K562 (cell line): ENCODE results near the gene TMC1. TPM values are rescaled to one million over a fixed set of nuclear protein-coding genes. Genes with fewer than 3 reads are reported as not detected.

Experiments
- CBX5 ChIP-seq: IDR thresholded peaks from 2 replicates; pipeline ENCODE4 v1.6.1; 2014; ENCODE audit warnings: low read depth, borderline replicate concordance
- CEBPB ChIP-seq: fragments of 450-650 bp; IDR thresholded peaks from 2 replicates; pipeline ENCODE4 v1.6.1; 2016; ENCODE audit warnings: missing genetic modification characterization, missing compliant biosample characterization
- DMBX1 ChIP-seq: fragments of 250-450 bp; sonication (Bioruptor Pico); IDR thresholded peaks from 2 replicates; pipeline ENCODE4 v1.8.0; 2022; ENCODE audit warnings: inconsistent platforms, mild to moderate bottlenecking, moderate library complexity, borderline replicate concordance
- GTF2E2 ChIP-seq: fragments of 200-800 bp; sonication (Bioruptor generic); IDR thresholded peaks from 2 replicates; pipeline ENCODE4 v1.6.1; 2016; ENCODE audit warnings: missing genetic modification characterization, missing compliant biosample characterization
- HEY1 ChIP-seq: fragments of 250-450 bp; sonication (Bioruptor Pico); IDR thresholded peaks from 2 replicates; pipeline ENCODE4 v1.5.0; 2020; ENCODE audit warnings: mild to moderate bottlenecking, moderate library complexity, borderline replicate concordance
- HMG20A ChIP-seq: fragments of 450-650 bp; formaldehyde crosslinking; conservative IDR thresholded peaks from 2 replicates; pipeline ENCODE4 v1.4.0; 2020; ENCODE audit warnings: mild to moderate bottlenecking, mixed read lengths
- MCM7 ChIP-seq, 2 experiments: fragments of 450-650 bp; IDR thresholded peaks; 2 replicates each; pipeline ENCODE4 v1.6.1; 2016 to 2018
- RBFOX2 ChIP-seq: fragments of 200-400 bp; formaldehyde crosslinking; IDR thresholded peaks from 2 replicates; pipeline ENCODE4 v1.6.1; 2017; ENCODE audit warnings: low read depth, mild to moderate bottlenecking, low read length, moderate library complexity
- RBM22 ChIP-seq: fragments of 200-400 bp; formaldehyde crosslinking; IDR thresholded peaks from 2 replicates; pipeline ENCODE4 v1.6.1; 2018; ENCODE audit warnings: low read length, low read depth; ENCODE audit not compliant: poor library complexity, severe bottlenecking
- RBM39 ChIP-seq: fragments of 200-400 bp; formaldehyde crosslinking; optimal IDR thresholded peaks from 2 replicates; pipeline ENCODE3; 2018; ENCODE audit warnings: low read depth, low read length
- SPI1 ChIP-seq: IDR thresholded peaks from 2 replicates; pipeline ENCODE4 v1.6.1; 2011; ENCODE audit warnings: low read depth, low read length, control low read depth, borderline replicate concordance
- TAF1 ChIP-seq: IDR thresholded peaks from 2 replicates; pipeline ENCODE4 v1.6.1; 2011; ENCODE audit warnings: mild to moderate bottlenecking, low read length, moderate library complexity; ENCODE audit not compliant: insufficient read depth, control insufficient read depth, severe bottlenecking; ENCODE audit errors: extremely low read depth
- ZC3H11A ChIP-seq: IDR thresholded peaks from 2 replicates; pipeline ENCODE4 v1.6.1; 2012; ENCODE audit warnings: low read depth, low read length, improper control_type of control experiment
- ZC3H8 ChIP-seq: fragments of 450-650 bp; IDR thresholded peaks from 2 replicates; pipeline ENCODE4 v1.6.1; 2017
- ZFP30 ChIP-seq: fragments of 250-450 bp; sonication (Bioruptor Pico); IDR thresholded peaks from 2 replicates; pipeline ENCODE4 v1.8.0; 2022; ENCODE audit warnings: moderate library complexity, mild to moderate bottlenecking, inconsistent platforms, borderline replicate concordance
- ZNF507 ChIP-seq: conservative IDR thresholded peaks from 2 replicates; pipeline ENCODE4 v1.6.1; 2017; ENCODE audit warnings: missing genetic modification characterization, missing compliant biosample characterization
- polyA plus RNA-seq, 8 experiments: library from polyadenylated mRNA; depleted of rRNA in 4 of 8; stranded (reverse) in 5 of 8; unstranded in 3 of 8; fragments of >200 nt; fragmentation: Nextera tagmentation in 2 of 8; fragmentation: Illumina TruSeq in 1 of 8; extraction: Ambion mirVana in 2 of 8; extraction: Trizol in 1 of 8; gene quantifications; 2 replicates each; pipeline versions ENCODE4 v1.2.1 to v1.2.3, GENCODE V29; 2011 to 2014; ENCODE audit warnings: inconsistent platforms in 1 of 8, missing spikeins in 1 of 8
- total RNA-seq, 7 experiments: library from RNA; depleted of rRNA in 6 of 7; stranded (reverse); fragments of >200 nt in 6 of 7; fragmentation: Illumina TruSeq in 2 of 7; extraction: Trizol in 2 of 7; gene quantifications; 2 replicates each; pipeline versions ENCODE4 v1.2.1 to v1.2.3, GENCODE V29; 2011 to 2021; ENCODE audit warnings: low replicate concordance in 1 of 7
- TF ChIP-seq, protein P1 (sequence below): sonication (generic); IDR thresholded peaks from 2 replicates; pipeline ENCODE4 v1.6.1; 2016
- TF ChIP-seq, protein P2 (sequence below): fragments of 450-650 bp; formaldehyde crosslinking; IDR thresholded peaks from 2 replicates; pipeline ENCODE4 v1.4.0; 2020; ENCODE audit warnings: mild to moderate bottlenecking, moderate library complexity
- TF ChIP-seq, protein P3 (sequence below): fragments of 450-650 bp; IDR thresholded peaks from 2 replicates; pipeline ENCODE4 v1.6.1; 2016; ENCODE audit warnings: low read depth

TMC1 gene
- total and polyA plus RNA-seq, 9 of the 15 experiments (the other 6 are each of a cell fraction or from before 2014, with no cell fraction given) = 0.10 to 0.15 TPM; not detected in 7

DNA sequence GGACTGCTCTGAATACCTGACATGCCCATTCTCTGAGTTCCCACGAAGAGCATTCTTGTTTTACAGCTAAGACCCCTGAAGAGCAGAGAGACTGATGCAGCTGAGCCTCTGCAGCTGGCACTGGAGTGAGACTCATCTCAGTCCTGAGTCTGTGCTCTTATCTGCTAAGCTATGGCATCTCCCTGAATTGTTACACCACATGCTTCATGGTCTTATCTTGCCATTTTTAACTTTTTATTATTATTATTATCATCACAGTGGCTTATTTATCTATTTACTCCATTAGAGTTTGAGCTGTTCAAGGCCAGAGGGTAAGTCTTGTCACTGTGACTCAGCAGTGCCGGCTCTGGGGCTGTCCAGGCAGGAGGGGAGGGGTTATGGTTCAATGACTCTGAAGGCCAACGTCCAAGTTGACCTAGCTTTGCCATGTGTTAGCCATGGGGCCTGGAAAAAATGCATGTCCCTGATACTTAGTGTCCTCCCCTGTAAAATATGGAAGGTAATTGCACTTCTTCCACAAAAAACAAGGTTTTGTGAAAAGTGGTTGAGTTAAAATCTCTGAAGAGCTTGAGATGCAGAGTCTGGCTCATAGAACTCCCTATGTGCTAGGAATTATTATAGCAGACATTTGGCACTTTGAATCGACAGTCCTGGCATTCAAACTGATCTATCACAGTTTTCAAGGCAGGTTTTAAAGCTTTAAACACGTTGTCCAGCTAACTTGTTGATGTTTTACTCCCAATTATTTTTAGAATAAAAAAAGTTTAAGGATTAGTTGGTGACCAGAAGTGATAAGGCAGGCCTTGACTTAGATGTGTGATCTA, 336.9 kb downstream of the TMC1 start (continued):
- TF ChIP-seq, protein P1, sequence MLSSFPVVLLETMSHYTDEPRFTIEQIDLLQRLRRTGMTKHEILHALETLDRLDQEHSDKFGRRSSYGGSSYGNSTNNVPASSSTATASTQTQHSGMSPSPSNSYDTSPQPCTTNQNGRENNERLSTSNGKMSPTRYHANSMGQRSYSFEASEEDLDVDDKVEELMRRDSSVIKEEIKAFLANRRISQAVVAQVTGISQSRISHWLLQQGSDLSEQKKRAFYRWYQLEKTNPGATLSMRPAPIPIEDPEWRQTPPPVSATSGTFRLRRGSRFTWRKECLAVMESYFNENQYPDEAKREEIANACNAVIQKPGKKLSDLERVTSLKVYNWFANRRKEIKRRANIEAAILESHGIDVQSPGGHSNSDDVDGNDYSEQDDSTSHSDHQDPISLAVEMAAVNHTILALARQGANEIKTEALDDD = no peak
- no peak for TF ChIP-seq CEBPB (tag)
- TF ChIP-seq TAF1 = no peak
- no peak for TF ChIP-seq RBFOX2
- no peak for TF ChIP-seq SPI1
- no peak for TF ChIP-seq RBM39
- no peak for TF ChIP-seq ZFP30 (CRISPR knock-in tag)
- TF ChIP-seq MCM7 (IDR thresholded peaks at IDR 0.05) = no peak
- no peak for TF ChIP-seq HMG20A (CRISPR knock-in tag)
- no peak for TF ChIP-seq ZC3H11A
- no peak for TF ChIP-seq RBM22
- TF ChIP-seq, protein P2, sequence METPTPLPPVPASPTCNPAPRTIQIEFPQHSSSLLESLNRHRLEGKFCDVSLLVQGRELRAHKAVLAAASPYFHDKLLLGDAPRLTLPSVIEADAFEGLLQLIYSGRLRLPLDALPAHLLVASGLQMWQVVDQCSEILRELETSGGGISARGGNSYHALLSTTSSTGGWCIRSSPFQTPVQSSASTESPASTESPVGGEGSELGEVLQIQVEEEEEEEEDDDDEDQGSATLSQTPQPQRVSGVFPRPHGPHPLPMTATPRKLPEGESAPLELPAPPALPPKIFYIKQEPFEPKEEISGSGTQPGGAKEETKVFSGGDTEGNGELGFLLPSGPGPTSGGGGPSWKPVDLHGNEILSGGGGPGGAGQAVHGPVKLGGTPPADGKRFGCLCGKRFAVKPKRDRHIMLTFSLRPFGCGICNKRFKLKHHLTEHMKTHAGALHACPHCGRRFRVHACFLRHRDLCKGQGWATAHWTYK (CRISPR knock-in tag) = no peak
- no peak for TF ChIP-seq ZC3H8
- no peak for TF ChIP-seq GTF2E2 (tag)
- TF ChIP-seq DMBX1 (CRISPR knock-in tag) = peak; percentile 78
- TF ChIP-seq ZNF507 (tag) = no peak
- TF ChIP-seq, protein P3, sequence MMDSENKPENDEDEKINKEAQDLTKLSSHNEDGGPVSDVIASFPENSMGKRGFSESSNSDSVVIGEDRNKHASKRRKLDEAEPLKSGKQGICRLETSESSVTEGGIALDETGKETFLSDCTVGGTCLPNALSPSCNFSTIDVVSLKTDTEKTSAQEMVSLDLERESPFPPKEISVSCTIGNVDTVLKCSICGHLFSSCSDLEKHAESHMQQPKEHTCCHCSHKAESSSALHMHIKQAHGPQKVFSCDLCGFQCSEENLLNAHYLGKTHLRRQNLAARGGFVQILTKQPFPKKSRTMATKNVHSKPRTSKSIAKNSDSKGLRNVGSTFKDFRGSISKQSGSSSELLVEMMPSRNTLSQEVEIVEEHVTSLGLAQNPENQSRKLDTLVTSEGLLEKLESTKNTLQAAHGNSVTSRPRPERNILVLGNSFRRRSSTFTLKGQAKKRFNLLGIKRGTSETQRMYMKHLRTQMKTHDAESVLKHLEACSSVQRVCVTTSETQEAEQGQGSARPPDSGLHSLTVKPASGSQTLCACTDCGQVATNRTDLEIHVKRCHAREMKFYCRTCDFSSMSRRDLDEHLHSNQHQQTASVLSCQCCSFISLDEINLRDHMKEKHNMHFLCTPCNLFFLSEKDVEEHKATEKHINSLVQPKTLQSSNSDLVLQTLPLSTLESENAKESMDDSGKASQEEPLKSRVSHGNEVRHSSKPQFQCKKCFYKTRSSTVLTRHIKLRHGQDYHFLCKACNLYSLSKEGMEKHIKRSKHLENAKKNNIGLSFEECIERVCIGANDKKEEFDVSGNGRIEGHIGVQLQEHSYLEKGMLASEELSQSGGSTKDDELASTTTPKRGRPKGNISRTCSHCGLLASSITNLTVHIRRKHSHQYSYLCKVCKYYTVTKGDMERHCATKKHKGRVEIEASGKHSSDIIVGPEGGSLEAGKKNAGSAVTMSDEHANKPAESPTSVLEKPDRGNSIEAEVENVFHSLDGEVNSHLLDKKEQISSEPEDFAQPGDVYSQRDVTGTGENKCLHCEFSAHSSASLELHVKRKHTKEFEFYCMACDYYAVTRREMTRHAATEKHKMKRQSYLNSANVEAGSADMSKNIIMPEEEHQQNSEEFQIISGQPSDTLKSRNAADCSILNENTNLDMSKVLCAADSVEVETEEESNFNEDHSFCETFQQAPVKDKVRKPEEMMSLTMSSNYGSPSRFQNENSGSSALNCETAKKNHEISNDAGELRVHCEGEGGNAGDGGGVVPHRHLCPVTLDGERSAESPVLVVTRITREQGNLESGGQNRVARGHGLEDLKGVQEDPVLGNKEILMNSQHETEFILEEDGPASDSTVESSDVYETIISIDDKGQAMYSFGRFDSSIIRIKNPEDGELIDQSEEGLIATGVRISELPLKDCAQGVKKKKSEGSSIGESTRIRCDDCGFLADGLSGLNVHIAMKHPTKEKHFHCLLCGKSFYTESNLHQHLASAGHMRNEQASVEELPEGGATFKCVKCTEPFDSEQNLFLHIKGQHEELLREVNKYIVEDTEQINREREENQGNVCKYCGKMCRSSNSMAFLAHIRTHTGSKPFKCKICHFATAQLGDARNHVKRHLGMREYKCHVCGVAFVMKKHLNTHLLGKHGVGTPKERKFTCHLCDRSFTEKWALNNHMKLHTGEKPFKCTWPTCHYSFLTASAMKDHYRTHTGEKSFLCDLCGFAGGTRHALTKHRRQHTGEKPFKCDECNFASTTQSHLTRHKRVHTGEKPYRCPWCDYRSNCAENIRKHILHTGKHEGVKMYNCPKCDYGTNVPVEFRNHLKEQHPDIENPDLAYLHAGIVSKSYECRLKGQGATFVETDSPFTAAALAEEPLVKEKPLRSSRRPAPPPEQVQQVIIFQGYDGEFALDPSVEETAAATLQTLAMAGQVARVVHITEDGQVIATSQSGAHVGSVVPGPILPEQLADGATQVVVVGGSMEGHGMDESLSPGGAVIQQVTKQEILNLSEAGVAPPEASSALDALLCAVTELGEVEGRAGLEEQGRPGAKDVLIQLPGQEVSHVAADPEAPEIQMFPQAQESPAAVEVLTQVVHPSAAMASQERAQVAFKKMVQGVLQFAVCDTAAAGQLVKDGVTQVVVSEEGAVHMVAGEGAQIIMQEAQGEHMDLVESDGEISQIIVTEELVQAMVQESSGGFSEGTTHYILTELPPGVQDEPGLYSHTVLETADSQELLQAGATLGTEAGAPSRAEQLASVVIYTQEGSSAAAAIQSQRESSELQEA = no peak
- no peak for TF ChIP-seq HEY1
- no peak for TF ChIP-seq CBX5
